Effector memory CD4-positive, alpha-beta T cell (primary cell): ENCODE data around the gene CH25H.
"Not testable (repeated sequence)": the region's sequence is repeated elsewhere in the genome, so short reads cannot be mapped to it uniquely, and the experiment has no call there.

Experiments used
- DNase-seq, 3 donors: peaks; one replicate each; pipeline ENCODE4 v3.0.0-alpha.2; 2020
- H3K27ac ChIP-seq: 2 replicates; pipeline ENCODE4 v1.7.0; 2013; ENCODE audit warnings: mild to moderate bottlenecking, low read length, moderate library complexity; ENCODE audit not compliant: insufficient read depth, poor library complexity, severe bottlenecking
- H3K27me3 ChIP-seq: replicated peaks from 2 replicates; pipeline ENCODE4 v1.7.0; 2013; ENCODE audit warnings: mild to moderate bottlenecking, low read length; ENCODE audit not compliant: insufficient read depth, control insufficient read depth, poor library complexity, severe bottlenecking
- H3K36me3 ChIP-seq: 2 replicates; pipeline ENCODE4 v1.7.0; 2013; ENCODE audit warnings: mild to moderate bottlenecking, low read length, moderate library complexity; ENCODE audit not compliant: control insufficient read depth, insufficient read depth
- H3K4me1 ChIP-seq: 2 replicates; pipeline ENCODE4 v1.7.0; 2013; ENCODE audit warnings: low read length, mild to moderate bottlenecking; ENCODE audit not compliant: control insufficient read depth, insufficient read depth, poor library complexity, severe bottlenecking
- H3K4me3 ChIP-seq: 2 replicates; pipeline ENCODE4 v1.7.0; 2013; ENCODE audit warnings: low read length, low read depth, mild to moderate bottlenecking; ENCODE audit not compliant: insufficient read depth, poor library complexity, severe bottlenecking
- H3K9me3 ChIP-seq: 2 replicates; pipeline ENCODE4 v1.7.0; 2013; ENCODE audit warnings: mild to moderate bottlenecking, low read length, moderate library complexity; ENCODE audit not compliant: control insufficient read depth

CH25H gene

DNA sequence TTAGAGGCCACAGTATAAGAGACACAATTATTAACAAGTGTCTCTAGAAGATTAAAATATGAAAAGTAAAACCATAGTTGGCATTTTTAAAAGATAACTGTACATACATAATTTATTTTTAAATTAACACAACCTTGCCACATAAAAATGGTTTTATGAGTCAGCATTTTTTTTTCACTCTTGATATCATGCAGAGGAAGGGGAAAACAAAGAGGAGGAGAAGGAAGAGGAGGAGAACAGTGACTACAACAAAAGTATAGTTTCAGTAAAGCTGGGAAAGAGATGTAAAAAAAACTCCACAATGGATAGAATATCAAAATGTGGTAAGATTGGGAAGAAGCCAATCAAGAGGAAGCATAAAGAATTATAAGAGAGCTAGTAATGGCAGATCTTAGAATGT is 34.0 kb downstream of the CH25H start:
- Histone ChIP-seq H3K9me3 (no peaks in the 10 kb centered on the region), H3K27ac (no peak overlapping the region), H3K27me3 (no peaks in the 10 kb centered on the region), H3K36me3 (no peaks in the 10 kb centered on the region), H3K4me3 (no peak overlapping the region), H3K4me1 (no peaks in the 10 kb centered on the region)
- no peak for DNase-seq

GRCh38 chr10:89171996-89172395 is 35.1 kb downstream of the CH25H start:
- Histone ChIP-seq H3K4me3 (no peak overlapping the region), H3K36me3 (no peaks in the 10 kb centered on the region), H3K27ac (no peak overlapping the region), H3K27me3 (no peaks in the 10 kb centered on the region), H3K4me1 (no peaks in the 10 kb centered on the region), H3K9me3 (no peaks in the 10 kb centered on the region)
- DNase-seq, result no peak

GRCh38 chr10:89171263-89171872 is 35.7 kb downstream of the CH25H start:
- H3K36me3 ChIP-seq, result no peaks in the 10 kb centered on the region
- no peaks in the 10 kb centered on the region for H3K27me3 ChIP-seq
- H3K9me3 ChIP-seq, result no peaks in the 10 kb centered on the region
- no peak overlapping the region for H3K27ac ChIP-seq
- no peaks in the 10 kb centered on the region for H3K4me1 ChIP-seq
- DNase-seq, result no peak
- no peak overlapping the region for H3K4me3 ChIP-seq

GRCh38 chr10:89168354-89168900 is 38.7 kb downstream of the CH25H start:
- not testable (repeated sequence) for H3K4me3 ChIP-seq, H3K9me3 ChIP-seq, DNase-seq, H3K27me3 ChIP-seq, H3K36me3 ChIP-seq, H3K4me1 ChIP-seq, H3K27ac ChIP-seq

DNA sequence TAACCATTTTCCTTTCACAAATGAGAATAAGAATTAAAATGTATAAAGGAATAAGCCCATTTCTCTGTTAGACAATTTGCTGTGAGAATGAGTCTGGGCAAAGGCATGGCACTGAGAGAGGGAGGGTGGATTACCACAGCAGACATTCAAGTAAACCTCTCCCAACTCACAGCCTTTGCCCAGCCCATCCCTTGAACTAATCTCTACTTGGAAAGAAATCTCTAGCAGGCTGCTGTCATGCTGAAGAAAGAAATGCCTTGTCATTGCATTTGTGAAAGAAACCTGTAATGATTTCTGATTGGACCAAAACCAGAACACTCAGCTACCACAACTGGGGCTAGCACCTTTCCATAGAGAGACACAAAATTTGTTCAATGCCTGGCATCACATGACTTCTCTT is 39.2 kb downstream of the CH25H start:
- Histone ChIP-seq H3K27ac (no peak overlapping the region), H3K4me1 (peaks cover 4% of the 10 kb centered on the region), H3K9me3 (no peaks in the 10 kb centered on the region), H3K27me3 (no peaks in the 10 kb centered on the region), H3K36me3 (no peaks in the 10 kb centered on the region), H3K4me3 (no peak overlapping the region)
- DNase-seq, result no peak

GRCh38 chr10:89165923-89166322 is 41.2 kb downstream of the CH25H start:
- no peaks in the 10 kb centered on the region for H3K9me3 ChIP-seq
- no peak for DNase-seq
- H3K27ac ChIP-seq, result no peak overlapping the region
- no peaks in the 10 kb centered on the region for H3K36me3 ChIP-seq
- H3K27me3 ChIP-seq, result no peaks in the 10 kb centered on the region
- no peak overlapping the region for H3K4me3 ChIP-seq
- H3K4me1 ChIP-seq, result peaks cover 4% of the 10 kb centered on the region

GRCh38 chr10:89164920-89165319 is 42.2 kb downstream of the CH25H start:
- Histone ChIP-seq H3K9me3 (no peaks in the 10 kb centered on the region), H3K27ac (no peak overlapping the region), H3K36me3 (no peaks in the 10 kb centered on the region), H3K27me3 (no peaks in the 10 kb centered on the region), H3K4me3 (no peak overlapping the region), H3K4me1 (peaks cover 4% of the 10 kb centered on the region)
- no peak for DNase-seq

DNA sequence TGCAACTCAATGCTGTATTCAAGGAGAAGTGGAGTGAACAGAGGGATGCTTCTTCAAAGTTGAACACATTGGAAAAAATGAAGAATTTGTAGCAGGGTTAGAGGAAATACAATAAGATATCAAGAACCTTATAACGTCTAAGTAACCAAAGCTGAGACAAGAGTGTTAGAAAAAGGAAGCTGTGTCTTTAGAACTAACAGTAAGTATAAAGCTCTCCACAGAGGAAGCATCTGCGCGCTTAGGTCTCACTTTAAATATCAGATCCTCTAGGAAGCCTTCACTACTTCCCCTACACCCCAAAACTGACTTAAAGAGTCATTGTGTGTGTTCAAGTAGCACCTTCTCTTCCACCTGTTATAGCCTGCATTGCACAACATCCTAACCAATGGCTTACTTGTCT is 43.0 kb downstream of the CH25H start:
- peak overlapping the region; percentile 33 for H3K4me3 ChIP-seq
- no peak for DNase-seq
- no peaks in the 10 kb centered on the region for H3K27me3 ChIP-seq
- H3K36me3 ChIP-seq, result no peaks in the 10 kb centered on the region
- no peaks in the 10 kb centered on the region for H3K9me3 ChIP-seq
- H3K4me1 ChIP-seq, result peaks cover 4% of the 10 kb centered on the region
- no peak overlapping the region for H3K27ac ChIP-seq

- Histone ChIP-seq H3K4me3 (peak overlapping the region; percentile 33), H3K36me3 (no peaks in the 10 kb centered on the region), H3K27ac (no peak overlapping the region), H3K27me3 (no peaks in the 10 kb centered on the region), H3K9me3 (no peaks in the 10 kb centered on the region), H3K4me1 (peaks cover 4% of the 10 kb centered on the region)
- peak; percentile 9 to 12 (median 11) for DNase-seq
These were observed 43.7 kb downstream of the CH25H start for GRCh38 chr10:89163265-89163995.

GRCh38 chr10:89162596-89162995 is 44.5 kb downstream of the CH25H start:
- Histone ChIP-seq H3K36me3 (no peaks in the 10 kb centered on the region), H3K9me3 (no peaks in the 10 kb centered on the region), H3K27ac (no peak overlapping the region), H3K4me3 (no peak overlapping the region), H3K4me1 (peaks cover 4% of the 10 kb centered on the region), H3K27me3 (no peaks in the 10 kb centered on the region)
- DNase-seq, result no peak
